GM23338 (cell line): ENCODE results near the gene FLOT1.

ENCODE experiments used
- CREB1 ChIP-seq: fragments of 250-450 bp; sonication (Bioruptor Pico); IDR thresholded peaks from 2 replicates; pipeline ENCODE4 v1.5.0; 2020; ENCODE audit warnings: low read depth, mild to moderate bottlenecking, moderate library complexity
- CTCF ChIP-seq, 2 experiments: fragments of 200-600 bp in 1 of 2; sonication (generic) in 1 of 2; conservative IDR thresholded peaks; 2 replicates each; pipeline versions ENCODE4 v1.5.1 to v1.6.1; 2016 to 2017; ENCODE audit warnings: antibody characterized with exemption in 2 of 2, low read depth in 2 of 2, mild to moderate bottlenecking in 2 of 2, moderate library complexity in 1 of 2
- EZH2 ChIP-seq: fragments of 200-600 bp; sonication (generic); IDR thresholded peaks from one replicate; pipeline ENCODE4 v1.8.0; 2017; ENCODE audit warnings: antibody characterized with exemption, mild to moderate bottlenecking, low read depth; ENCODE audit not compliant: unreplicated experiment
- EZH2phosphoT487 ChIP-seq: fragments of 200-600 bp; sonication (generic); IDR thresholded peaks from one replicate; pipeline ENCODE4 v1.8.1; 2018; ENCODE audit warnings: antibody characterized with exemption; ENCODE audit not compliant: unreplicated experiment
- POLR2AphosphoS5 ChIP-seq: IDR thresholded peaks from 2 replicates; pipeline ENCODE4 v1.6.1; 2016; ENCODE audit warnings: antibody characterized with exemption, low read depth
- REST ChIP-seq: IDR thresholded peaks from one replicate; pipeline ENCODE4 v1.6.1; 2018; ENCODE audit warnings: antibody characterized with exemption; ENCODE audit not compliant: unreplicated experiment

DNA sequence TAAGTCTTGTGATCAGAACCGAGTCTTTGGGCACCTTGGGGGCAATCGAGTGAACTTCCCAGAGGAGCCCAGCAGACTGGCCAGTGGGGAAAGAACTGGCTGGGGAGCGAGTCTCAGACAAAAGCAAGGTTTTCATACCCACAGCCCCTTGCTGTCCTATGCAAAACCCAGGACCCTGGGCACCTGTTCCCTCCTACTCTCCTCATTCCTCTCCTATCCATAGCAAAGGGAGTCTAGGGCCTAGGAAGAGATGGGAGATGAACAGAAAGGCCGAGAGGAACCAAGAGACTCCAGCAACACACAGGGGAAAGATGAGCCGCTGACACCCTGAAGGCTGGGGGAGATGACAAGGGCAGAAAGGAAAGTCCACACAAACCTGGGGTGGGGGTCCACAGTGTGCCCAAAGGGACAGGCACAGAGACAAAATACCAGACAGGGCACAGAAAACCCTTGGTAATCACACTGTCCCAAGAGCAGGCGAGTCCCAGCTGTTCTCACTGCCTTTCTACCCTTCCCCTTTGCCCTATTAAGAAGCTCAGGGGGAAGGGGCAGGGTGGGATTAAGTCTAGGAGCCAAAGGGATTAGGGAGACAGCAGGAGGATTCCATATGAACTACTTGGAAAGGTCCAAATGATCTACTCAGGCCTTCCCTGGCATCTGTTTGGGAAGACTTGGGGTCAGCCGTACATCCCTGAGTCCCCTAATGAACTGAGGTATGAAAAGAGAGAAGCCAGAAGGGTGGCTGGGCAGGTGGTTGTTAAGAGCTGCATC lies 62.5 kb downstream of the FLOT1 start:
- TF ChIP-seq CTCF (conservative IDR thresholded peaks at IDR 0.05; ENCODE audit: low read depth in 2 of 2) (no peak), POLR2AphosphoS5 (no peak), CREB1 (CRISPR knock-in tag) (no peak), EZH2 (no peak), REST (no peak), EZH2phosphoT487 (no peak)
